WI38 (cell line): ENCODE data around the gene MGLL.

Source experiments
- H3K4me3 ChIP-seq: 2 replicates; pipeline ENCODE4 v1.5.1; 2011; ENCODE audit warnings: low read depth, mild to moderate bottlenecking, control low read depth, low read length
- CTCF ChIP-seq: IDR thresholded peaks from 2 replicates; pipeline ENCODE4 v1.5.1; 2012; ENCODE audit warnings: low read depth, mild to moderate bottlenecking, control low read depth, low read length

Gene MGLL

GRCh38 chr3:127777921-127778656 is 44.2 kb downstream of the MGLL start:
- no peak for TF ChIP-seq CTCF

GRCh38 chr3:127777332-127777731 is 45.0 kb downstream of the MGLL start:
- H3K4me3 ChIP-seq: no peak overlapping the region
- TF ChIP-seq CTCF: no peak

More at GRCh38 chr3:127777921-127778656, 44.2 kb downstream of the MGLL start:
- H3K4me3 ChIP-seq: no peak overlapping the region

GRCh38 chr3:127776347-127776746 is 46.0 kb downstream of the MGLL start:
- TF ChIP-seq CTCF: no peak
- H3K4me3 ChIP-seq: no peak overlapping the region

GRCh38 chr3:127775398-127776109 is 46.8 kb downstream of the MGLL start:
- no peak overlapping the region for H3K4me3 ChIP-seq
- no peak for TF ChIP-seq CTCF

- no peak overlapping the region for H3K4me3 ChIP-seq
- TF ChIP-seq CTCF: no peak
Observed at GRCh38 chr3:127774647-127775046, 47.7 kb downstream of the MGLL start.

- no peak for TF ChIP-seq CTCF
- no peak overlapping the region for H3K4me3 ChIP-seq
Observed at GRCh38 chr3:127773752-127774395, 48.4 kb downstream of the MGLL start.
